Measurements from ENCODE around the gene AMBP. TPM values are rescaled to one million over a fixed set of nuclear protein-coding genes. Genes with fewer than 3 reads are reported as not detected.
A peak's percentile ranks its signal among the peaks of the same experiment; 100 is the strongest.

Gene AMBP
- total and polyA plus RNA-seq, 4 donors, result 3,440 to 6,678 (median 4,863) TPM

DNA sequence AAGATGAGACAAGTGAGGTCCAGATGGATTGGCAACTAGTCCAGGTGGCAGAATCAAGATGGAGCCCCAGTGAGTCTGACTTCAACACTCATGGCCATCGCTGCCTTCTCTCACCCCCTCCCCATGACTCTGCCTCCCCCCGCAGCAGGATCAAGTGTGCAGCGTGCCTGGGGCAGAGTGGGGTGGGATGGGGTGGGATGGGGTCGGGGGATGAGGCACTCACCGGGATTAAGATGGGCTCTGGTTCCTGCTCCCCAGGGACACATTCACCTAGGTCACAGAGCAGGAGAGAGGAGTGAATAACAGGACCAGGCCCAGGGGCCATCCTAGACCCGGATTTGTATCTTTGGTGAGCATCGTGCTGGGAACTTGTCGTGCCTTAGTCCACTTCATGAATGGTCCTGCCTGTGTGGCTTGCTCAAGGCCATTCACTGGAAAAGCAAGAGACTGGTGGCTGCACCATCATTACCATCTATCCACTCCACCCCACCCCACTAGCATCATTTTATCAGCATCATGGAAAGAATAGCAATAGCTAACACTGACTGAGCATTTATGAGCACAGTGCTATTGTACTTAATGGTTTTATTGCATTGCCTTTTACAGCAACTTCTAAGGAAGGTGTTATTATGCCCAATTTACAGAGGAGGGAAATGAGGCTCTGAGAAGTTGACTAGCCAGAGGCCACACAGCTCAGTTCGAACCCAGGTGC, 8.5 kb downstream of the AMBP start:
- H3K27ac ChIP-seq (ENCODE audit: low read depth in 1 of 2, low read length in 2 of 2), result no peak overlapping the region
- no peaks in the 10 kb centered on the region for H3K27me3 ChIP-seq (ENCODE audit: control insufficient read depth in 4 of 4, insufficient read depth in 4 of 4, low read length in 3 of 4)
- WGBS, result 72% methylated on average over 9 of the region's 9 CpGs
- peaks cover 8 to 73% (median 45%) of the 10 kb centered on the region in 4 donors for H3K4me1 ChIP-seq (ENCODE audit: control insufficient read depth in 4 of 4, insufficient read depth in 4 of 4, low read length in 3 of 4)
- DNase-seq (ENCODE audit: low spot score), result no peak
- H3K9ac ChIP-seq (ENCODE audit: low read depth in 1 of 2, low read length in 2 of 2), result no peak overlapping the region
- H3K9me3 ChIP-seq (ENCODE audit: control insufficient read depth in 4 of 4, low read length in 3 of 4), result no peaks in the 10 kb centered on the region
- TF ChIP-seq, protein P1, sequence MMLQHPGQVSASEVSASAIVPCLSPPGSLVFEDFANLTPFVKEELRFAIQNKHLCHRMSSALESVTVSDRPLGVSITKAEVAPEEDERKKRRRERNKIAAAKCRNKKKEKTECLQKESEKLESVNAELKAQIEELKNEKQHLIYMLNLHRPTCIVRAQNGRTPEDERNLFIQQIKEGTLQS (IDR thresholded peaks at IDR 0.05), result no peak
- TF ChIP-seq SP1 (IDR thresholded peaks at IDR 0.05) (no peak), GABPA (IDR thresholded peaks at IDR 0.05 in 1 of 2, conservative IDR thresholded peaks at IDR 0.05 in 1 of 2) (no peak), FOXA2 (IDR thresholded peaks at IDR 0.05) (no peak), TAF1 (conservative IDR thresholded peaks at IDR 0.05) (no peak), RXRA (IDR thresholded peaks at IDR 0.05) (no peak), JUND (IDR thresholded peaks at IDR 0.05) (no peak)
- no peak overlapping the region for H3K4me3 ChIP-seq (ENCODE audit: low read depth in 1 of 3, low read length in 3 of 3)
- peaks cover 13 to 58% (median 50%) of the 10 kb centered on the region in 4 donors for H3K36me3 ChIP-seq (ENCODE audit: control insufficient read depth in 4 of 4, insufficient read depth in 3 of 4, low read depth in 1 of 4, low read length in 3 of 4)

DNA sequence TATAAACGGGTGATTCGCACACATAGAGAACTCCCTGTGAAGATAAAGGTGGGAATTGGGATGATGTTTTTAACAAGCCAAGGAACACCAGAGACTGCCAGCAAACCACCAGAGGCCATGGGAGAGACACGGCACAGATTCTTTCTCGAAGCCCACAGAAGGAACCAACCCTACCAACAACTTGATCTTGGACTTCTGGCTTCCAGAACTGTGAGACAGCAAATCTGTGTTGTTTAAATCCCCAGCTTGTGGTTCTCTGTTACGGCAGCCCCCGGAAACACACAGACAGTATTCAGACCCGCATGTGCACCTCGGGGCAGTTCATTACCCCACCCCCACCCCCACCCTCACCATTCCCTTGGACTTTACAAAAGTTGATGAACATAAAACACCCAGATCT, 12.8 kb downstream of the AMBP start:
- Histone ChIP-seq H3K36me3 (ENCODE audit: control insufficient read depth in 4 of 4, insufficient read depth in 3 of 4, low read depth in 1 of 4, low read length in 3 of 4) (peaks cover 16 to 75% (median 53%) of the 10 kb centered on the region in 4 donors), H3K27me3 (ENCODE audit: control insufficient read depth in 4 of 4, insufficient read depth in 4 of 4, low read length in 3 of 4) (no peaks in the 10 kb centered on the region), H3K27ac (ENCODE audit: low read depth in 1 of 2, low read length in 2 of 2) (no peak overlapping the region), H3K4me1 (ENCODE audit: control insufficient read depth in 4 of 4, insufficient read depth in 4 of 4, low read length in 3 of 4) (peaks cover 3 to 39% (median 14%) of the 10 kb centered on the region in 4 donors), H3K4me3 (ENCODE audit: low read depth in 1 of 3, low read length in 3 of 3) (no peak overlapping the region), H3K9ac (ENCODE audit: low read depth in 1 of 2, low read length in 2 of 2) (no peak overlapping the region), H3K9me3 (ENCODE audit: control insufficient read depth in 4 of 4, low read length in 3 of 4) (no peaks in the 10 kb centered on the region)
- 86% methylated on average over 8 of the region's 8 CpGs for WGBS
- TF ChIP-seq, protein P2, sequence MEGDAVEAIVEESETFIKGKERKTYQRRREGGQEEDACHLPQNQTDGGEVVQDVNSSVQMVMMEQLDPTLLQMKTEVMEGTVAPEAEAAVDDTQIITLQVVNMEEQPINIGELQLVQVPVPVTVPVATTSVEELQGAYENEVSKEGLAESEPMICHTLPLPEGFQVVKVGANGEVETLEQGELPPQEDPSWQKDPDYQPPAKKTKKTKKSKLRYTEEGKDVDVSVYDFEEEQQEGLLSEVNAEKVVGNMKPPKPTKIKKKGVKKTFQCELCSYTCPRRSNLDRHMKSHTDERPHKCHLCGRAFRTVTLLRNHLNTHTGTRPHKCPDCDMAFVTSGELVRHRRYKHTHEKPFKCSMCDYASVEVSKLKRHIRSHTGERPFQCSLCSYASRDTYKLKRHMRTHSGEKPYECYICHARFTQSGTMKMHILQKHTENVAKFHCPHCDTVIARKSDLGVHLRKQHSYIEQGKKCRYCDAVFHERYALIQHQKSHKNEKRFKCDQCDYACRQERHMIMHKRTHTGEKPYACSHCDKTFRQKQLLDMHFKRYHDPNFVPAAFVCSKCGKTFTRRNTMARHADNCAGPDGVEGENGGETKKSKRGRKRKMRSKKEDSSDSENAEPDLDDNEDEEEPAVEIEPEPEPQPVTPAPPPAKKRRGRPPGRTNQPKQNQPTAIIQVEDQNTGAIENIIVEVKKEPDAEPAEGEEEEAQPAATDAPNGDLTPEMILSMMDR (IDR thresholded peaks at IDR 0.05; ENCODE audit: low read depth, low read length, missing input control), result no peak
- TF ChIP-seq YY1 (IDR thresholded peaks at IDR 0.05) (no peak), TAF1 (conservative IDR thresholded peaks at IDR 0.05) (no peak), EGR1 (IDR thresholded peaks at IDR 0.05; ENCODE audit: low read depth in 2 of 2) (no peak), SP1 (IDR thresholded peaks at IDR 0.05) (no peak), FOXA2 (IDR thresholded peaks at IDR 0.05) (no peak), RXRA (IDR thresholded peaks at IDR 0.05) (no peak), GABPA (IDR thresholded peaks at IDR 0.05 in 1 of 2, conservative IDR thresholded peaks at IDR 0.05 in 1 of 2) (no peak), RAD21 (IDR thresholded peaks at IDR 0.05) (no peak), FOXA1 (IDR thresholded peaks at IDR 0.05) (no peak), HNF4G (IDR thresholded peaks at IDR 0.05) (no peak)
- TF ChIP-seq, protein P1 (IDR thresholded peaks at IDR 0.05), result no peak
- TF ChIP-seq, protein P3, sequence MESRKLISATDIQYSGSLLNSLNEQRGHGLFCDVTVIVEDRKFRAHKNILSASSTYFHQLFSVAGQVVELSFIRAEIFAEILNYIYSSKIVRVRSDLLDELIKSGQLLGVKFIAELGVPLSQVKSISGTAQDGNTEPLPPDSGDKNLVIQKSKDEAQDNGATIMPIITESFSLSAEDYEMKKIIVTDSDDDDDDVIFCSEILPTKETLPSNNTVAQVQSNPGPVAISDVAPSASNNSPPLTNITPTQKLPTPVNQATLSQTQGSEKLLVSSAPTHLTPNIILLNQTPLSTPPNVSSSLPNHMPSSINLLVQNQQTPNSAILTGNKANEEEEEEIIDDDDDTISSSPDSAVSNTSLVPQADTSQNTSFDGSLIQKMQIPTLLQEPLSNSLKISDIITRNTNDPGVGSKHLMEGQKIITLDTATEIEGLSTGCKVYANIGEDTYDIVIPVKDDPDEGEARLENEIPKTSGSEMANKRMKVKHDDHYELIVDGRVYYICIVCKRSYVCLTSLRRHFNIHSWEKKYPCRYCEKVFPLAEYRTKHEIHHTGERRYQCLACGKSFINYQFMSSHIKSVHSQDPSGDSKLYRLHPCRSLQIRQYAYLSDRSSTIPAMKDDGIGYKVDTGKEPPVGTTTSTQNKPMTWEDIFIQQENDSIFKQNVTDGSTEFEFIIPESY (IDR thresholded peaks at IDR 0.05), result no peak
- TF ChIP-seq, protein P4, sequence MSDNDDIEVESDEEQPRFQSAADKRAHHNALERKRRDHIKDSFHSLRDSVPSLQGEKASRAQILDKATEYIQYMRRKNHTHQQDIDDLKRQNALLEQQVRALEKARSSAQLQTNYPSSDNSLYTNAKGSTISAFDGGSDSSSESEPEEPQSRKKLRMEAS (IDR thresholded peaks at IDR 0.05), result no peak
- TF ChIP-seq, protein P5, sequence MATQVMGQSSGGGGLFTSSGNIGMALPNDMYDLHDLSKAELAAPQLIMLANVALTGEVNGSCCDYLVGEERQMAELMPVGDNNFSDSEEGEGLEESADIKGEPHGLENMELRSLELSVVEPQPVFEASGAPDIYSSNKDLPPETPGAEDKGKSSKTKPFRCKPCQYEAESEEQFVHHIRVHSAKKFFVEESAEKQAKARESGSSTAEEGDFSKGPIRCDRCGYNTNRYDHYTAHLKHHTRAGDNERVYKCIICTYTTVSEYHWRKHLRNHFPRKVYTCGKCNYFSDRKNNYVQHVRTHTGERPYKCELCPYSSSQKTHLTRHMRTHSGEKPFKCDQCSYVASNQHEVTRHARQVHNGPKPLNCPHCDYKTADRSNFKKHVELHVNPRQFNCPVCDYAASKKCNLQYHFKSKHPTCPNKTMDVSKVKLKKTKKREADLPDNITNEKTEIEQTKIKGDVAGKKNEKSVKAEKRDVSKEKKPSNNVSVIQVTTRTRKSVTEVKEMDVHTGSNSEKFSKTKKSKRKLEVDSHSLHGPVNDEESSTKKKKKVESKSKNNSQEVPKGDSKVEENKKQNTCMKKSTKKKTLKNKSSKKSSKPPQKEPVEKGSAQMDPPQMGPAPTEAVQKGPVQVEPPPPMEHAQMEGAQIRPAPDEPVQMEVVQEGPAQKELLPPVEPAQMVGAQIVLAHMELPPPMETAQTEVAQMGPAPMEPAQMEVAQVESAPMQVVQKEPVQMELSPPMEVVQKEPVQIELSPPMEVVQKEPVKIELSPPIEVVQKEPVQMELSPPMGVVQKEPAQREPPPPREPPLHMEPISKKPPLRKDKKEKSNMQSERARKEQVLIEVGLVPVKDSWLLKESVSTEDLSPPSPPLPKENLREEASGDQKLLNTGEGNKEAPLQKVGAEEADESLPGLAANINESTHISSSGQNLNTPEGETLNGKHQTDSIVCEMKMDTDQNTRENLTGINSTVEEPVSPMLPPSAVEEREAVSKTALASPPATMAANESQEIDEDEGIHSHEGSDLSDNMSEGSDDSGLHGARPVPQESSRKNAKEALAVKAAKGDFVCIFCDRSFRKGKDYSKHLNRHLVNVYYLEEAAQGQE (IDR thresholded peaks at IDR 0.05), result no peak
- peak; percentile 29 for DNase-seq (ENCODE audit: low spot score)
